PC-3 (cell line): ENCODE measurements around the gene PPIF. TPM values are rescaled to one million over a fixed set of nuclear protein-coding genes. Genes with fewer than 3 reads are reported as not detected.

Source experiments
- ATAC-seq: fragments of 200-7000 bp; cut with Tn5 transposase; 2 replicates; pipeline ENCODE4 v1.9.1; 2020; ENCODE audit warnings: mild to moderate bottlenecking, moderate library complexity
- BruUV-seq: library from RNA; stranded (reverse); fragments of 400-500 nt; replicated peaks from 2 replicates; lab custom pipeline; 2021; lab: Mats Ljungman, UMichigan
- CTCF ChIA-PET: fragments of 300-600 bp; sonication (Branson Sonifier 250); formaldehyde crosslinking; loops from one replicate; lab custom pipeline; 2022; ENCODE audit warnings: antibody characterized with exemption; lab: Charles Lee
- POLR2A ChIA-PET: fragments of 300-600 bp; sonication (Branson Sonifier 250); formaldehyde crosslinking; loops from one replicate; lab custom pipeline; 2022; ENCODE audit warnings: antibody characterized with exemption; ENCODE audit not compliant: unreplicated experiment; lab: Charles Lee
- DNase-seq: peaks from one replicate; pipeline ENCODE4 v3.0.0-alpha.2; 2015
- H2AFZ ChIP-seq: fragments of 300-600 bp; sonication (generic); 2 replicates; pipeline ENCODE4 v1.6.0; 2016; ENCODE audit warnings: antibody characterized with exemption, low read length
- H3F3A ChIP-seq: fragments of 300-600 bp; sonication (generic); one replicate; pipeline ENCODE4 v1.6.0; 2017; ENCODE audit warnings: antibody characterized with exemption, low read length, control low read depth, mild to moderate bottlenecking; ENCODE audit not compliant: unreplicated experiment
- H3K27ac ChIP-seq: fragments of 300-600 bp; sonication (generic); 2 replicates; pipeline ENCODE4 v1.5.1; 2016; ENCODE audit warnings: mild to moderate bottlenecking, low read length
- H3K27me3 ChIP-seq: fragments of 300-600 bp; sonication (generic); 2 replicates; pipeline ENCODE4 v1.6.1; 2016; ENCODE audit warnings: low read length, mixed read lengths
- H3K36me3 ChIP-seq: fragments of 300-600 bp; sonication (generic); 2 replicates; pipeline ENCODE4 v1.6.1; 2016; ENCODE audit warnings: low read depth, mixed run types, low read length, mixed read lengths
- H3K4me1 ChIP-seq: fragments of 300-600 bp; sonication (generic); 2 replicates; pipeline ENCODE4 v1.5.1; 2016; ENCODE audit warnings: low read length; ENCODE audit not compliant: insufficient read depth
- H3K4me2 ChIP-seq: fragments of 300-600 bp; sonication (generic); 2 replicates; pipeline ENCODE4 v1.6.0; 2016; ENCODE audit warnings: low read length
- H3K4me3 ChIP-seq: fragments of 300-600 bp; sonication (generic); 2 replicates; pipeline ENCODE4 v1.5.1; 2016; ENCODE audit warnings: mild to moderate bottlenecking, low read length, mixed read lengths
- H3K79me2 ChIP-seq: fragments of 300-600 bp; sonication (generic); 2 replicates; pipeline ENCODE4 v1.6.1; 2017; ENCODE audit warnings: low read length, mixed read lengths
- H3K9ac ChIP-seq: fragments of 300-600 bp; sonication (generic); 2 replicates; pipeline ENCODE4 v1.6.0; 2016; ENCODE audit warnings: mild to moderate bottlenecking, low read length
- H3K9me2 ChIP-seq: fragments of 300-600 bp; sonication (generic); replicated peaks from 2 replicates; pipeline ENCODE4 v1.6.1; 2016; ENCODE audit warnings: mixed run types, low read length, mixed read lengths
- H3K9me3 ChIP-seq: fragments of 300-600 bp; sonication (generic); 2 replicates; pipeline ENCODE4 v1.6.1; 2016; ENCODE audit warnings: low read length, mixed read lengths
- H4K20me1 ChIP-seq: fragments of 300-600 bp; sonication (generic); 2 replicates; pipeline ENCODE4 v1.6.1; 2016; ENCODE audit warnings: low read length, mixed read lengths
- CTCF ChIP-seq: fragments of 300-600 bp; sonication (generic); conservative IDR thresholded peaks from 2 replicates; pipeline ENCODE4 v1.5.1; 2017; ENCODE audit warnings: antibody characterized with exemption, low read depth, mild to moderate bottlenecking, low read length
- EZH2 ChIP-seq: fragments of 300-600 bp; sonication (generic); IDR thresholded peaks from one replicate; pipeline ENCODE4 v1.6.1; 2017; ENCODE audit warnings: antibody characterized with exemption, mild to moderate bottlenecking, low read length; ENCODE audit not compliant: unreplicated experiment
- EZH2phosphoT487 ChIP-seq: fragments of 300-600 bp; sonication (generic); IDR thresholded peaks from 2 replicates; pipeline ENCODE4 v1.6.1; 2018; ENCODE audit warnings: mild to moderate bottlenecking, antibody characterized with exemption, low read length, borderline replicate concordance
- intact Hi-C: fragments of 100-400 bp; cut with micrococcal nuclease; formaldehyde crosslinking; loops from 2 replicates; pipeline ENCODE4 v1.9.0; 2023
- total RNA-seq: library from RNA; depleted of rRNA; stranded (reverse); fragments of >200 nt; gene quantifications from 2 replicates; pipeline ENCODE4 v1.2.3, GENCODE V29; 2014

The PPIF gene
- total RNA-seq, 1 experiment from 2014 or later, result 381 TPM

DNA sequence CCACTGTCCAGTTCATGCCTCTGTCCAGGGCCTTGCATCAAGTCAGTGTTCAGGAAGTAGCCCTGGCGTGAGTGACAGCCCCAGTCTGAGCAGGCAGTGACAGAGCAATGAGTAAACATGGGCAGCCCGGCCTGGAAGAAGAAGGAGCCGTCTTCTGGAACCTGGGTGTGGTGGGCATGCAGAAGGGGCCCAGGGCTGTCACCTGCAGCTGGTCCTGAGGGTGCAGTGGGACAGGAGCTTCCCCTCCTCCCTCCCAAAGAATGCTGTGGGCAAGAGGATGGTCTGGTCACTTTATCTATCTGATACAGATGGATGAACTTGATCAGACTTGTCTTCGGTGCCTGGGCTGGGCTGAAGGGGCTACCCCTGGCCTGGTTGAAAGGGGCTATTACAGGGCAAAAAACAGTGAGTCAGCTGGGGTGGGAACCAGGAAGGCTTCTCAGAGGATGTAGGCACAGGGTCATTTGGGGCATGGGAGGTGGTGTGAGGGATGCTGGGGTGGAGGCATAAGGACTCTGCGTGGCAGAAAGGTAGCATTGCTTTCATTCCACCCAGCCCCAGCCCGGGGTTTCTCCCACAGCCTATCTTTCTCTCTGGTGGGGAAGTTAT is 42.7 kb upstream of the PPIF start:
- TF ChIP-seq EZH2, result no peak
- no peak for TF ChIP-seq EZH2phosphoT487
- TF ChIP-seq CTCF, result no peak
- Histone ChIP-seq H3K9me2 (no peaks in the 10 kb centered on the region), H4K20me1 (no peaks in the 10 kb centered on the region)

GRCh38 chr10:79305515-79305914 is 41.8 kb upstream of the PPIF start:
- DNase-seq, result no peak
- Histone ChIP-seq H3K9ac (no peak overlapping the region), H3K79me2 (no peaks in the 10 kb centered on the region), H3K27me3 (no peaks in the 10 kb centered on the region), H3K36me3 (peaks cover 58% of the 10 kb centered on the region), H3F3A (no peaks in the 10 kb centered on the region), H3K4me3 (no peak overlapping the region), H4K20me1 (no peaks in the 10 kb centered on the region), H2AFZ (no peak overlapping the region), H3K9me2 (no peaks in the 10 kb centered on the region), H3K4me1 (peaks cover 15% of the 10 kb centered on the region), H3K27ac (no peak overlapping the region), H3K4me2 (no peak overlapping the region), H3K9me3 (no peaks in the 10 kb centered on the region)
- ChIA-PET CTCF (no interaction called here), POLR2A (interaction anchor here (0.7 kb wide), 1 partner anchor 11 kb away, joined by 26 read pairs; no protein-coding TSS in a partner anchor)
- BruUV-seq, result no TSS peak
- no peak for ATAC-seq
- TF ChIP-seq EZH2 (no peak), CTCF (no peak), EZH2phosphoT487 (no peak)
- intact Hi-C loops, result no loop called here

More for the DNA sequence above, 42.7 kb upstream of the PPIF start:
- H3F3A ChIP-seq, result no peaks in the 10 kb centered on the region
- POLR2A ChIA-PET, result interaction anchor here (0.7 kb wide), 1 partner anchor 10 kb away, joined by 26 read pairs; no protein-coding TSS in a partner anchor
- CTCF ChIA-PET, result interaction anchor here (0.6 kb wide), 1 partner anchor 864 kb away, joined by 3 read pairs; no protein-coding TSS in a partner anchor
- H3K4me2 ChIP-seq, result peak overlapping the region; percentile 8
- peaks cover 68% of the 10 kb centered on the region for H3K36me3 ChIP-seq
- peaks cover 21% of the 10 kb centered on the region for H3K4me1 ChIP-seq
- H3K27ac ChIP-seq, result peak overlapping the region; percentile 1
- intact Hi-C loops, result no loop called here
- no TSS peak for BruUV-seq
- DNase-seq (peak; percentile 93), ATAC-seq (peak; percentile 92)
- no peaks in the 10 kb centered on the region for H3K79me2 ChIP-seq
- H3K27me3 ChIP-seq, result no peaks in the 10 kb centered on the region
- H3K9ac ChIP-seq, result no peak overlapping the region
- H3K4me3 ChIP-seq, result no peak overlapping the region
- no peak overlapping the region for H2AFZ ChIP-seq
- H3K9me3 ChIP-seq, result no peaks in the 10 kb centered on the region

GRCh38 chr10:79305988-79306387 is 41.3 kb upstream of the PPIF start:
- no peaks in the 10 kb centered on the region for H4K20me1 ChIP-seq

More at GRCh38 chr10:79305988-79306387, 41.3 kb upstream of the PPIF start:
- Histone ChIP-seq H3F3A (no peaks in the 10 kb centered on the region), H3K9me3 (no peaks in the 10 kb centered on the region), H3K4me3 (no peak overlapping the region), H3K4me2 (no peak overlapping the region), H3K27ac (no peak overlapping the region), H3K36me3 (peaks cover 54% of the 10 kb centered on the region), H3K9me2 (no peaks in the 10 kb centered on the region), H3K79me2 (no peaks in the 10 kb centered on the region), H3K4me1 (peaks cover 15% of the 10 kb centered on the region), H3K9ac (no peak overlapping the region), H3K27me3 (no peaks in the 10 kb centered on the region), H2AFZ (no peak overlapping the region)
- POLR2A ChIA-PET, result no interaction called here
- DNase-seq, result no peak
- no peak for ATAC-seq
- CTCF ChIA-PET, result no interaction called here
- BruUV-seq, result no TSS peak
- intact Hi-C loops, result no loop called here
- no peak for TF ChIP-seq EZH2phosphoT487
- TF ChIP-seq EZH2, result no peak
- no peak for TF ChIP-seq CTCF
